ENCODE data around the gene P4HA2. TPM values are rescaled to one million over a fixed set of nuclear protein-coding genes. Genes with fewer than 3 reads are reported as not detected.
"Not testable (repeated sequence)": the region's sequence is repeated elsewhere in the genome, so short reads cannot be mapped to it uniquely, and the experiment has no call there.

Gene P4HA2
- total RNA-seq, 2 donors from 2014 or later = 32.3 to 57.9 TPM

DNA sequence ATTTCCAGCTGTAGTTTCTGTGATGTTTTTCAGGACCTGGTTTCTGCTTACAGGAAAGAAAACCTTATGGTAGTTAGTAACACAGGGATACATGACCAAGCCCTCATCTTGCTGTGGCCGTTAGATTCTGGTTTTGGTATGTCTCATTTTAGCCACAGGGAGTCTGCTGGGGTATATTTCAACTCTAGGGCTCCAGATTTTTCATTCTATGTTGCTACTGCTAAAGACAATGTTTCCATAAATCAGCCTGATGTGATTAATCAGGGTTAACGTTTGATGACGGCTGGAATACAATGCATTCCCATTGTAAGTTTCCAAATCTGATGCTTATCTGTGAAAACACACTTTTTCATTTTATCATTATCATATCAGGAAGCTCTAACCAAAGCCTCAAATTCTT lies 48.2 kb downstream of the P4HA2 start:
- TF ChIP-seq, protein P1, sequence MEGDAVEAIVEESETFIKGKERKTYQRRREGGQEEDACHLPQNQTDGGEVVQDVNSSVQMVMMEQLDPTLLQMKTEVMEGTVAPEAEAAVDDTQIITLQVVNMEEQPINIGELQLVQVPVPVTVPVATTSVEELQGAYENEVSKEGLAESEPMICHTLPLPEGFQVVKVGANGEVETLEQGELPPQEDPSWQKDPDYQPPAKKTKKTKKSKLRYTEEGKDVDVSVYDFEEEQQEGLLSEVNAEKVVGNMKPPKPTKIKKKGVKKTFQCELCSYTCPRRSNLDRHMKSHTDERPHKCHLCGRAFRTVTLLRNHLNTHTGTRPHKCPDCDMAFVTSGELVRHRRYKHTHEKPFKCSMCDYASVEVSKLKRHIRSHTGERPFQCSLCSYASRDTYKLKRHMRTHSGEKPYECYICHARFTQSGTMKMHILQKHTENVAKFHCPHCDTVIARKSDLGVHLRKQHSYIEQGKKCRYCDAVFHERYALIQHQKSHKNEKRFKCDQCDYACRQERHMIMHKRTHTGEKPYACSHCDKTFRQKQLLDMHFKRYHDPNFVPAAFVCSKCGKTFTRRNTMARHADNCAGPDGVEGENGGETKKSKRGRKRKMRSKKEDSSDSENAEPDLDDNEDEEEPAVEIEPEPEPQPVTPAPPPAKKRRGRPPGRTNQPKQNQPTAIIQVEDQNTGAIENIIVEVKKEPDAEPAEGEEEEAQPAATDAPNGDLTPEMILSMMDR (IDR thresholded peaks at IDR 0.05) = no peak
- TF ChIP-seq POLR2A (IDR thresholded peaks at IDR 0.05) = no peak
- peaks cover 5% of the 10 kb centered on the region for H3K4me1 ChIP-seq
- ATAC-seq (no peak), DNase-seq (no peak)
- H3K4me3 ChIP-seq = no peak overlapping the region
- WGBS, 2 donors = 27 to 37% methylated on average over 3 of the region's 3 CpGs
- no peaks in the 10 kb centered on the region for H3K27me3 ChIP-seq
- no peaks in the 10 kb centered on the region for H3K9me3 ChIP-seq
- intact Hi-C loops (cut with DNase I) = no loop called here
- no peaks in the 10 kb centered on the region for H3K36me3 ChIP-seq (replicated peaks in 1 of 2; ENCODE audit: insufficient read depth in 1 of 2, low read depth in 2 of 2)
- no peak overlapping the region for H3K27ac ChIP-seq

DNA sequence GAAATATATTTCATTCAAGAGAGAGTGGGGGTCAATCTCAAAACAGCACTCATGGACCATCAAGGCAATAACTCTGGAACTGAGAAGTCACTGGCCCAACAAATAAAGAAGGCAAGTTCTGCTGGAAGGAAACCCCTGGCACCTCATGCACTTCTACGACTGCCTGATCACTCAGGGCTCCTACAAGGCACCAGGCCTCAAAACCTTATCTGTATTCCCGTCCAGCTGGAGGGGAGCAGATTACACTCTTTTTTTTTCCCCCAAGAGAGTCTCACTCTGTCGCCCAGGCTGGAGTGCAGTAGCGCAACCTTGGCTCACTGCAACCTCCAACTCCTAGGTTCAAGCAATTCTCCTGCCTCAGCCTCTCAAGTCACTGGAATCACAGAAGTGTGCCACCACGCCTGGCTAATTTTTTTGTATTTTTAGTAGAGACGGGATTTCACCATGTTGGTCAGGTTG lies 49.9 kb downstream of the P4HA2 start:
- intact Hi-C loops (cut with DNase I) = no loop called here
- 67 to 77% methylated on average over 6 of the region's 6 CpGs for WGBS, 2 donors
- H3K36me3 ChIP-seq (replicated peaks in 1 of 2; ENCODE audit: insufficient read depth in 1 of 2, low read depth in 2 of 2) = no peaks in the 10 kb centered on the region
- peaks cover 5% of the 10 kb centered on the region for H3K4me1 ChIP-seq
- ATAC-seq (no peak), DNase-seq (no peak)
- no peaks in the 10 kb centered on the region for H3K27me3 ChIP-seq
- TF ChIP-seq, protein P1 (IDR thresholded peaks at IDR 0.05) = no peak
- no peak for TF ChIP-seq POLR2A (IDR thresholded peaks at IDR 0.05)
- no peak overlapping the region for H3K4me3 ChIP-seq
- H3K27ac ChIP-seq = no peak overlapping the region
- H3K9me3 ChIP-seq = no peaks in the 10 kb centered on the region

DNA sequence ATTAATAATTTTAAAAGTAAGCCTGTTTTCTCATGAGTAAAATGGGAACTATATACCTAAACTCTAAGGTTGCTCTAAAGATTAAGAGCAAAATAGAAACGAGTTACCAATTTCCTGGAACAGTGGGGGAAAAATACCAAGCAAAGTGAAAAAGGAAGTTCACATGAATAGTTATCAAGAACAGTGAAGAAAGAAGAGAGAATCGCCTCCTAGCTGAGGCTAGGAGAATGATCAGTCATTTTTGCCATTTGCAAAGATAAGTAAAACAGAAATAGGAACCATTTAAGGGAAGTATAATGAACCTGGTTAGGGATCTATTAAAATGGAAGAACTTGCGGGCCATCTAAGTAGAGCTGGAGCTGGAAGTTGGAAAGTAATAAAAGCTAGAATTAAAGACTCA lies 50.7 kb downstream of the P4HA2 start:
- no peaks in the 10 kb centered on the region for H3K36me3 ChIP-seq (replicated peaks in 1 of 2; ENCODE audit: insufficient read depth in 1 of 2, low read depth in 2 of 2)
- H3K4me1 ChIP-seq = peaks cover 5% of the 10 kb centered on the region
- intact Hi-C loops (cut with DNase I) = no loop called here
- no peaks in the 10 kb centered on the region for H3K9me3 ChIP-seq
- WGBS, 2 donors = 49 to 64% methylated on average over 3 of the region's 3 CpGs
- no peaks in the 10 kb centered on the region for H3K27me3 ChIP-seq
- no peak for TF ChIP-seq POLR2A (IDR thresholded peaks at IDR 0.05)
- TF ChIP-seq, protein P1 (IDR thresholded peaks at IDR 0.05) = no peak
- DNase-seq = no peak
- H3K27ac ChIP-seq = no peak overlapping the region
- H3K4me3 ChIP-seq = no peak overlapping the region
- ATAC-seq = no peak

DNA sequence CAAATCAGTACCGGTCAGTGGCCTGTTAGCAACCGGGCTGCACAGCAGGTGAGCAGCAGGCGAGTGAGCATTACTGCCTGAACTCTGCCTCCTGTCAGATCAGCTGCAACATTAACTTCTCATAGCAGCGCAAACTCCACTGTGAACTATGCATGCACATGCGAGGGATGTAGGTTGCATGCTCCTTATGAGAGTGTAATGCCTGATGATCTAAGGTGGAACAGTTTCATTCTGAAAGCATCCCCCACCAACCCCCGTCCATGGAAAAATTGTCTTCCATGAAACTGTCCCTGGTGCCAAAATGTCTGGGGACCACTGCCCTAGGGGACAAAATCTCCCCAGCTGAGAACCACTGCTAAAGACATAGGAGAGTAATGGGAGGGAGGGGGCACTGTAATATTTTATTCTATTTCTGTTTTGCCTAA lies 51.1 kb downstream of the P4HA2 start:
- Histone ChIP-seq H3K4me1 (peaks cover 5% of the 10 kb centered on the region), H3K36me3 (replicated peaks in 1 of 2; ENCODE audit: insufficient read depth in 1 of 2, low read depth in 2 of 2) (no peaks in the 10 kb centered on the region), H3K27ac (no peak overlapping the region), H3K4me3 (no peak overlapping the region), H3K27me3 (no peaks in the 10 kb centered on the region), H3K9me3 (no peaks in the 10 kb centered on the region)
- no peak for TF ChIP-seq POLR2A (IDR thresholded peaks at IDR 0.05)
- TF ChIP-seq, protein P1 (IDR thresholded peaks at IDR 0.05) = no peak
- WGBS, 2 donors = 87 to 94% methylated on average over 6 of the region's 6 CpGs
- no peak for ATAC-seq
- no peak for DNase-seq
- intact Hi-C loops (cut with DNase I) = no loop called here

DNA sequence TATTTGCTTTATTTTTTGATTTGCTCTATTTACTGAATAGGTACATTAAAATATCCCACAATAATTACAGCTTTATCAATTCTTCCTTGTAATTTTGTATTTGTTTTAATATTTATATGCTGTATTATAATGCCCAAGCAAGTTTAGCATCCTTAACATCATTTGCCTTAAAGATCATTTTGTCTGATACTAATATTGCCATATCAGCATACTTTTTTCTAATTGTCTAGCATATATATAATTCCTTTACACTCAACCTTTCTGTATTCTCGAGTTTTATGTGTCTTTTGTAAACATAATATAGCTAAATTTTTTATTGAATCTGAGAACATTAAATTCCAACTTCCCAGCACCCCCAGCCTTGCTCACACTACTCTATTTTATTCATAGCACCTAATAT lies 64.7 kb downstream of the P4HA2 start:
- Histone ChIP-seq H3K36me3 (replicated peaks in 1 of 2; ENCODE audit: insufficient read depth in 1 of 2, low read depth in 2 of 2) (no peaks in the 10 kb centered on the region), H3K9me3 (no peaks in the 10 kb centered on the region), H3K27me3 (no peaks in the 10 kb centered on the region), H3K4me3 (no peak overlapping the region), H3K27ac (no peak overlapping the region), H3K4me1 (no peaks in the 10 kb centered on the region)
- WGBS, 2 donors = 44 to 50% methylated on average over 1 of the region's 1 CpG
- TF ChIP-seq, protein P1 (IDR thresholded peaks at IDR 0.05) = no peak
- no peak for TF ChIP-seq POLR2A (IDR thresholded peaks at IDR 0.05)
- intact Hi-C loops (cut with DNase I) = no loop called here
- ATAC-seq (no peak), DNase-seq (no peak)

DNA sequence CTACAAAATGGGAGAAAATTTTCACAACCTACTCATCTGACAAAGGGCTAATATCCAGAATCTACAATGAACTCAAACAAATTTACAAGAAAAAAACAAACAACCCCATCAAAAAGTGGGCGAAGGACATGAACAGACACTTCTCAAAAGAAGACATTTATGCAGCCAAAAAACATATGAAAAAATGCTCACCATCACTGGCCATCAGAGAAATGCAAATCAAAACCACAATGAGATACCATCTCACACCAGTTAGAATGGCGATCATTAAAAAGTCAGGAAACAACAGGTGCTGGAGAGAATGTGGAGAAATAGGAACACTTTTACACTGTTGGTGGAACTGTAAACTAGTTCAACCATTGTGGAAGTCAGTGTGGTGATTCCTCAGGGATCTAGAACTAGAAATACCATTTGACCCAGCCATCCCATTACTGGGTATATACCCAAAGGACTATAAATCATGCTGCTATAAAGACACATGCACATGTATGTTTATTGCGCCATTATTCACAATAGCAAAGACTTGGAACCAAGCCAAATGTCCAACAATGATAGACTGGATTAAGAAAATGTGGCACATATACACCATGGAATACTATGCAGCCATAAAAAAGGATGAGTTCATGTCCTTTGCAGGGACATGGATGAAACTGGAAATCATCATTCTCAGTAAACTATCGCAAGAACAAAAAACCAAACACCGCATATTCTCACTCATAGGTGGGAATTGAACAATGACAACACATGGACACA lies 65.9 kb downstream of the P4HA2 start:
- H3K4me1 ChIP-seq; DNase-seq; H3K4me3 ChIP-seq; H3K36me3 ChIP-seq (replicated peaks in 1 of 2; ENCODE audit: insufficient read depth in 1 of 2, low read depth in 2 of 2); H3K9me3 ChIP-seq; H3K27ac ChIP-seq; intact Hi-C loops (cut with DNase I); ATAC-seq; H3K27me3 ChIP-seq: not testable (repeated sequence)
- WGBS, 2 donors = 93% methylated on average over 3 of the region's 5 CpGs

Measured in body of pancreas (tissue), 4 donors.